Stimulated activated CD8-positive, alpha-beta memory T cell treated with anti-CD3 and anti-CD28 coated beads, Interleukin-12 subunit alpha, Interleukin-12 subunit beta, amount 100 ng/mL, for 24 hours (primary cell): ENCODE measurements around the gene SPATA46.
"Not testable (repeated sequence)": the region's sequence is repeated elsewhere in the genome, so short reads cannot be mapped to it uniquely, and the experiment has no call there.

ENCODE experiments used
- DNase-seq: peaks from one replicate; pipeline ENCODE4 v3.0.0-alpha.2; 2020; ENCODE audit errors: extremely low read depth

The SPATA46 gene

GRCh38 chr1:162357681-162358266, 18.9 kb downstream of the SPATA46 start:
- DNase-seq = no peak

- no peak for DNase-seq
These were observed 23.0 kb downstream of the SPATA46 start for GRCh38 chr1:162353702-162354101.

DNA sequence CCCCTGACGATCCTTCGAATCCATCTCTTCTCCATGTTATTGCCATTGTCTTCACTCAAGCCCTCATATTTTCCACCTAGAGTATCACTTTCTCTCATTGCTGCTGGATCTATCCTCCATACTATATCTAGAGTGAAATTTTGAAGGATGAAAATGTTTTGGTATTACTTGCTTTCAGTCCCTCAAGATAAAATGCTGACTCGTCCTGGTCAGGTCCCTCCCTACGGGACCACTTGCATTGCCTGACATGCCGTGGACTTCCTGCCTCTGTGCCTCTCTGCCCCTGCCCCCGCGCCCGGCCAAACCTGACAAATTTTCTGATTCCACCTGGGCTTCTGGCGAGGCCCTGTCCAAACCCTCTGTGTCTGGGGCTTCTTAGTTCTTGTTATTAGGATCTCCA, 23.6 kb downstream of the SPATA46 start:
- no peak for DNase-seq

DNA sequence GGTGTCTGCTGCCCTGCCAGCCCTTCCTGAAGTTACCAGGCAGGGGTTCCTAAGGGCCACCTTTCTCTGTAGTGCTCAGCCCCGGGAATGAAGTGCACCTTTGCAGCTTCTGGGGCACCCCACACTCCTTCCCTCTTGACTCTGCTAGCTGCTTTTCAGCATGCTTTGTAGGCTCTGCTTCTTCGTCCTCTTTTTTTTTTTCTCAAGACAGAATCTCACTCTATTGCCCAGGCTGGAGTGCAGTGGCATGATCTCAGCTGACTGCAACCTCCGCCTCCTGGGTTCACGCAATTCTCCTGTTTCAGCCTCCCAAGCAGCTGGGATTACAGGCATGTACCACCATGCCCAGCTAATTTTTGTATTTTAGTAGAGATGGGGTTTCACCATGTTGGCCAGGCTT, 24.8 kb downstream of the SPATA46 start:
- DNase-seq = not testable (repeated sequence)

DNA sequence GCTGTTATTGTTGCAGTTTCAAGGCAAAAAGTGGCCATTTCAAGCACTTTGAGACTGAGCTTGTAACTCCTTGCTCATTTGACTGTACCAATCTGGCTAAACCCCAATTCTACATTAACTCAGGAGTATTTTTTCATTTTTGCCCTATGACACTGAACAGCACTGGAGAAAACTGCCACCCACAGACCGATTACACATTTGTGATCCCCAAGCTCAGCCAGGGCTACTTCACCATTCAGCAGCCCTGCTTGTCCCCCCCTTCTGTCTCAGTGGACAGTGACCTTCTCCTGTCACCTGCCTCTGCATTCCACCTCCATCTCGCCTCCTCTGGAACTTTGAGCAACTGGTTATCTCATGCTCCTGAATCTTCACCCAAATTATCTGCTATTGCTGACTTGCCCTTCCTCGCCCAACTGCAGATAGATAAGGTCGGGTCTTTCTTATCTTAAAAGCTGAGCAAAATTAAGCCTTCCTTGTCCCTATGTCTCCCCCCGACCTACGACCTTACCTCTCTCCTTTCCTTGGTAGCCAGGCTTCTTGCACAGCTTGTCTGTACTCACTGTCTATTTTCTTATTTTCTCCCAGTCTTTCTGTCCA, 25.3 kb downstream of the SPATA46 start:
- no peak for DNase-seq

- DNase-seq = no peak
These were observed 26.9 kb downstream of the SPATA46 start for GRCh38 chr1:162349635-162350330.

- DNase-seq = no peak
These were observed 29.4 kb downstream of the SPATA46 start for GRCh38 chr1:162347281-162347680.

DNA sequence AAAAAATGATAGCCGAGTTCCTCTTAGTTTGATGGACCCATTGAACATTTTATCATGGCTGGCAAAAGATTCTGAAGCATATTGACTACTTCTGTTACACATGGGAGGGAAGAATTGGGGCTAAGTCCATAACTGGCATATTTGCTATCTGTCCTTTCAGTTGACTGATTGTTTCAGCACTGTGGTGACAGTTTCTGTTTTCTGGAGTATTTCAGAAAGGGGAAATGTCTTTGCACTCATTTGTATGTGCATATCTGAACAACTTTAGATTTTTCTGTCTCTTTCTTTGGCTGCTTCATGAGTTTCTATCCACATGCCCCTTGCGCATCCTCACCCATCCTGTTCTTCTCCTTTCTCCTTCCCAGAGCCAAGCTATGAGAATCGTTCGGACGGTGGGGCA, 33.2 kb downstream of the SPATA46 start:
- no peak for DNase-seq

- DNase-seq = no peak
These were observed 34.1 kb downstream of the SPATA46 start for GRCh38 chr1:162342452-162342983.

DNA sequence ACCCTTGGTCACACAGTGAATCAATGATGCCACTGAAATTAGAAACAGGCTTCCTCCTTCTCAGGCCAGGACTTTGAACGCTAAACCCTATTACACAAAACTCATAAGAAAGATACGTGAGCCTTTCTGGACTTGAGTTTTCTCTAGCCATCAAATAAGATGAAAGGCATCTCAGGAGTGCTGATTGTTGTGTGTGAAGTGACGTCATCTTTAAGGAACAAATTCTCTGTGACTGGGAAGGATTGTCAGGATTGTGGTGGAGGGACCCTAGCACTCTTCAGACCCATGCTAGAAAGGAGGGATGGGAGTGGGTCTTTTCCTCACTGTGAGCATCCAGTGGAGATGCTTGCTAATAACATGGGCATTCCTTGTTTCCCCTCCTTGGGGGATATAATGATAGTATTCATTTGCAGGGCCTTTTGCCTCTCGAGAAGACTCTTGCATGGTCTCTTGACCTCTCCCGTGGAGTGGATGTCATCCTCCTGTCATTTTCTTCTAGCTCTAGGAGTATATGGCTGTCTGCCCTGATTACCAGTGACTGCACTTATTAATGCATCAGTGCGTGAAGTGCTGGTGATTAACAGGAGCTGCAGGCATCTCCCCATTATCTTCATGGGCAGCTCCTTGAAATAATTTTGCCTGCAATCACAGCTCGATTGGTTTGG, 39.9 kb downstream of the SPATA46 start:
- DNase-seq = no peak

DNA sequence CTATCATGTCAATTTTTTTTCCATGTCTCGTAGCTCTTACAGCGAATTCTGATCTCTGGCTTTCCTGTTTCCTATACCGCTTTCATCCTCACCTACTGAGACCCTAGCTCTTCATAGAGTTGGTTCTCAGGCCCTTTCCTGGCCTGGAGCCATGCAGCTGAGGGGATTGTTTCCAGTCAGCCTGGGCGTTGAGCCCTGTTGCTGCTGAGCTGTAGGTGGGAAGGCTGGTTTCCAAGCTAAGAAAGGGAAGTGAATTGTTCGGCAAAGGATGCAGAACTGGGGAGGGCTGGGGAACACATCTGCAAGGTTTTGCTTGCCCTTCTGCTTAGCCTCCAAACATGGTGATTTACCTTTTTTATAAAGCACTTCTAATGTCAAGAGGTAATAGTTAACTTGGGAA, 41.5 kb downstream of the SPATA46 start:
- DNase-seq = no peak

GRCh38 chr1:162333991-162334390, 42.7 kb downstream of the SPATA46 start:
- no peak for DNase-seq

GRCh38 chr1:162329826-162330225, 46.8 kb downstream of the SPATA46 start:
- DNase-seq = no peak

DNA sequence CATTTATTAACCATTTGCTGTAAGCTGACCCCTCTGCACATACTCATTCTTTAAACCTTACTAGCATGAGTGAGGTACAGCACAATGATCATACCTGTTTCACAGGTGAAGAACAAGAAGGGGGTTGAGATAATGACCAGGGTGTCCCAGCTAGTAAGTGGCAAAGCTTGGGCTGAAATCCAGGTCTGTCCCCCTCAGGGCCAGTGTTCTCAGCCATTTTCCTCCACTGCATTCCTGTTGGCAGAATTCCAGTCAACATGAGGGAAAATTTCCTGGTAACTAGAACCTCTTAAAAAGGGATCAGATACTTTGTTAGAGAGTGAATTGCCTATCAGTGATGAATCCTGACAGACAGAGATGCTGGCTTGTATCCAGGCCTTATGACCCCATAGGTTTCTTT, 48.1 kb downstream of the SPATA46 start:
- DNase-seq = no peak

GRCh38 chr1:162327788-162328165, 48.9 kb downstream of the SPATA46 start:
- no peak for DNase-seq

DNA sequence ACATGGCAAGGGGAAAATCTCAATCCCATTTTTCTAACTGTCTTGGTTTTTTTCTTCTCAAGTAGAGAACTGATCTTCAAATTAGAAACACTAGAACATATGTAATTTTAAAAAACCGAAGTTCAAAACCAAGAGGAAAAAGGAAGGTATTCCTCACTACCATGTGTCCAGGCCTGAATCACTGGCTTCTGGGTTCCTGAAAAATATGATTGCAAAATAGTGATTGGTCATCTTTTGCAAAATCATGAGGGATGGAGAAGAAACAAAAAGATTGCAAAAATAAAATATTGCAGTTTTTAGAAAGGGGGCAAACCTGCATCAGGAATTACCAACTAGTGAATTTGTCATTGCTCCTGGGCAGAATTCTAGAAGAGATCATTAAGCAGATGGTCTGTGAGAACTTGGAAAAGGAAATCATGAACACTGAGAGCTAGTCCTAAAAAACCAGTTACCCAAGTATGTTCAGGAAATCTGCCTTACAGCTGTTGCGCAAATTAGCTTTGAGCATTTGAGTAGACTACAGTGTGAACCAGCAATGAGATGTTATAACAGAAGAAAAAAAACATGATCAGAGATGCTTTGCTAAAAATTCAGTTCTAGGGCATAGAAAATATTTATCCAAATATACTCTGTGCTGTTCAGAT, 49.4 kb downstream of the SPATA46 start:
- DNase-seq = no peak

- no peak for DNase-seq
These were observed 50.1 kb downstream of the SPATA46 start for GRCh38 chr1:162326559-162326958.

DNA sequence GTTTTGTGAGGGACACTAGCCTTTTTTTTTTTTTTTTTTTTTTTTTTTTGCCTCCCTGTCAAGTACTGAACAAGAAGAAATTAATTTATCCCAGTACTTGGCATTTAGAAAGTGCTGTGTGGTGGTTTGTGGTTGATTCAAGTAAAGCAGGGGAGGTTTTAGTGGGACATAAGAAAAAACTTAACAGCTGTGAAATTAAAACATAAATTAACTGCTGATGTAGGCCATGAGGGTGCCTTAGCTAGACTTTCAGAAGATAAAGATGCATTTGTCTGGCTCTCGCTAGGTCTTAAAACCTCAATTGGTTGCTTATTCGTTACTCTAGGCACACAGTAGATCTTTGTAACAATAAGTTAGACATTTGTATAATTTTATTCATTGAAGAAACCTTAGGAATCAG, 52.3 kb downstream of the SPATA46 start:
- DNase-seq = no peak
